Tibial artery (tissue), 4 donors: ENCODE data around the gene FAM81A.

Experiments
- DNase-seq, 2 donors: peaks; one replicate each; pipeline ENCODE4 v3.0.0-alpha.2; 2019
- H3K27ac ChIP-seq, 2 donors: fragments of 200-600 bp; sonication (generic) in 1 of 2; 1 replicate in 1 of 2; 2 replicates in 1 of 2; pipeline ENCODE4 v1.5.1; 2018 to 2019; ENCODE audit warnings: mild to moderate bottlenecking in 1 of 2
- H3K27me3 ChIP-seq, 2 donors: fragments of 200-600 bp; sonication (generic) in 1 of 2; one replicate each; pipeline versions ENCODE4 v1.5.1 to v1.6.0; 2016 to 2019
- H3K36me3 ChIP-seq, 3 donors: fragments of 200-600 bp; sonication (generic) in 2 of 3; one replicate each; pipeline ENCODE4 v1.5.1; 2016 to 2019; ENCODE audit warnings: mild to moderate bottlenecking in 2 of 3
- H3K4me1 ChIP-seq, 4 donors: fragments of 200-600 bp; sonication (generic) in 2 of 4; 1 replicate in 3 of 4; 2 replicates in 1 of 4; pipeline ENCODE4 v1.5.1; 2016 to 2019
- H3K4me3 ChIP-seq, 2 donors: fragments of 200-600 bp; sonication (generic) in 1 of 2; 1 replicate in 1 of 2; 2 replicates in 1 of 2; pipeline ENCODE4 v1.5.1; 2018 to 2019; ENCODE audit warnings: mild to moderate bottlenecking in 2 of 2
- H3K9me3 ChIP-seq, 3 donors: fragments of 200-600 bp; sonication (generic) in 1 of 3; one replicate each; pipeline ENCODE4 v1.5.1; 2016 to 2019
- intact Hi-C: fragments of 100-400 bp; cut with DNase I; formaldehyde crosslinking; loops from one replicate; pipeline ENCODE4 v1.15.0; 2023; ENCODE audit warnings: low total_unique reads
- TF ChIP-seq, protein P1 (sequence below), 2 experiments: fragments of 200-600 bp in 1 of 2; fragments of 450-650 bp in 1 of 2; IDR thresholded peaks; one replicate each; pipeline ENCODE4 v1.5.1; 2017 to 2019; ENCODE audit warnings: antibody characterized with exemption in 2 of 2, mild to moderate bottlenecking in 1 of 2, moderate library complexity in 1 of 2

FAM81A gene

DNA sequence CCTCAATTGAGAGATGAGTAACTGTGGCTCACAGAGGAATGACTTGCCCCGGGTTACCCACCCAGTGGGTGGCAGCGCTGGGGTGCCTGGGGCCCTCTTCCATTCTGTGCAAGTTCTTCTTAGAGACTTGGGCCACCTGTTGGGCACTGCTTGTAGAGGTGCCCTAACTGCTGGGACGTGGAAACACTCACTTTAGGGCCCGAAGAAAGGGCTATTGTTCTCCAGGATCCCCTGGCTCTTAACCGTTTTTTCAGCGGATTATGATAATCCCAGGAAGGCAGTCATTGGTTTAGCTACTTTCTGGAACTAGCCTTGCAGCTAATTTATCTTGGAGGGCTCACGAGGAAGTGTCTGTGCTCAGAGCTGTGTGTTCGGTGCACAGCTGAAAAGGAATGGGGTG is 107.6 kb downstream of the FAM81A start:
- TF ChIP-seq, protein P1, sequence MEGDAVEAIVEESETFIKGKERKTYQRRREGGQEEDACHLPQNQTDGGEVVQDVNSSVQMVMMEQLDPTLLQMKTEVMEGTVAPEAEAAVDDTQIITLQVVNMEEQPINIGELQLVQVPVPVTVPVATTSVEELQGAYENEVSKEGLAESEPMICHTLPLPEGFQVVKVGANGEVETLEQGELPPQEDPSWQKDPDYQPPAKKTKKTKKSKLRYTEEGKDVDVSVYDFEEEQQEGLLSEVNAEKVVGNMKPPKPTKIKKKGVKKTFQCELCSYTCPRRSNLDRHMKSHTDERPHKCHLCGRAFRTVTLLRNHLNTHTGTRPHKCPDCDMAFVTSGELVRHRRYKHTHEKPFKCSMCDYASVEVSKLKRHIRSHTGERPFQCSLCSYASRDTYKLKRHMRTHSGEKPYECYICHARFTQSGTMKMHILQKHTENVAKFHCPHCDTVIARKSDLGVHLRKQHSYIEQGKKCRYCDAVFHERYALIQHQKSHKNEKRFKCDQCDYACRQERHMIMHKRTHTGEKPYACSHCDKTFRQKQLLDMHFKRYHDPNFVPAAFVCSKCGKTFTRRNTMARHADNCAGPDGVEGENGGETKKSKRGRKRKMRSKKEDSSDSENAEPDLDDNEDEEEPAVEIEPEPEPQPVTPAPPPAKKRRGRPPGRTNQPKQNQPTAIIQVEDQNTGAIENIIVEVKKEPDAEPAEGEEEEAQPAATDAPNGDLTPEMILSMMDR (IDR thresholded peaks at IDR 0.05) = no peak
- H3K36me3 ChIP-seq = no peaks in the 10 kb centered on the region
- intact Hi-C loops = no loop called here
- H3K9me3 ChIP-seq = no peaks in the 10 kb centered on the region
- no peaks in the 10 kb centered on the region for H3K4me1 ChIP-seq
- DNase-seq = no peak
- H3K27me3 ChIP-seq = peaks cover 0 to 9% of the 10 kb centered on the region in 2 donors
- no peak overlapping the region for H3K4me3 ChIP-seq
- no peak overlapping the region for H3K27ac ChIP-seq

DNA sequence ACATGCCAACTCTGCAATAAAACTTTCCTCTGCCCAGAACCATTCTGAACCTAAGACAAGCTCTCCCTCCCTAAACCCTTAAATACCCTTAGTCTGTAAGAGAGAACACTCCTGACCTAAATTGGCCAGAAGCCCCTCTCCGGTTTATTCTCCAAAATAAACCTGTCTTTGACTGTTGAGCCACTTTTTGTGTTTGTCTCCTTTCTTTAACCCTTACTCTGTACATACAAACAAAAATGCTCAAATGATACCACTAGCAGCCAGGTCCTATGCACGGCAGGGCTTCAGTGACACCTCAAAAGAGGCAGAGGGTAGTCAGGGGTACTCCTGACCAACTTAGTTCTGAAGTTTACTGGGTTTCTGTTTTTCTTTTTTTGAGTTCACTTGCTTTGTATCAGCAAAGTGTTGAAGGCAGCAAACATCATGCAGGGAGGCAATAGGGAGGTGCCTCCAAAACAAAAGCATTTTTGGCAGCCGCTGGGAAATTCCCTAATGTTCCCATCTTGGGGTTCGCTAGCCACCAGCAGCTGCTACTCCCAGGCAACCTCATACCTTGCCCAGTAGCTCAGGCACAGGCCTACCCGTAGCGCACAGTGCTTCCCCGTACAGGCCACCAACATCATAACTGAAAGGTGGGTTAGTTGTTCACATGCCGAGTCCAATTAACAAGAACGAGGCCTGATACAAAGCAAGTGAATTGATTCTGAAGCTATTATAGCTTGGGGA is 110.7 kb downstream of the FAM81A start:
- H3K4me1 ChIP-seq = no peaks in the 10 kb centered on the region
- no peak for DNase-seq
- no peaks in the 10 kb centered on the region for H3K36me3 ChIP-seq
- H3K4me3 ChIP-seq = no peak overlapping the region
- intact Hi-C loops = no loop called here
- H3K9me3 ChIP-seq = no peaks in the 10 kb centered on the region
- TF ChIP-seq, protein P1 (IDR thresholded peaks at IDR 0.05) = no peak
- H3K27me3 ChIP-seq = peaks cover 0 to 6% of the 10 kb centered on the region in 2 donors
- no peak overlapping the region for H3K27ac ChIP-seq

DNA sequence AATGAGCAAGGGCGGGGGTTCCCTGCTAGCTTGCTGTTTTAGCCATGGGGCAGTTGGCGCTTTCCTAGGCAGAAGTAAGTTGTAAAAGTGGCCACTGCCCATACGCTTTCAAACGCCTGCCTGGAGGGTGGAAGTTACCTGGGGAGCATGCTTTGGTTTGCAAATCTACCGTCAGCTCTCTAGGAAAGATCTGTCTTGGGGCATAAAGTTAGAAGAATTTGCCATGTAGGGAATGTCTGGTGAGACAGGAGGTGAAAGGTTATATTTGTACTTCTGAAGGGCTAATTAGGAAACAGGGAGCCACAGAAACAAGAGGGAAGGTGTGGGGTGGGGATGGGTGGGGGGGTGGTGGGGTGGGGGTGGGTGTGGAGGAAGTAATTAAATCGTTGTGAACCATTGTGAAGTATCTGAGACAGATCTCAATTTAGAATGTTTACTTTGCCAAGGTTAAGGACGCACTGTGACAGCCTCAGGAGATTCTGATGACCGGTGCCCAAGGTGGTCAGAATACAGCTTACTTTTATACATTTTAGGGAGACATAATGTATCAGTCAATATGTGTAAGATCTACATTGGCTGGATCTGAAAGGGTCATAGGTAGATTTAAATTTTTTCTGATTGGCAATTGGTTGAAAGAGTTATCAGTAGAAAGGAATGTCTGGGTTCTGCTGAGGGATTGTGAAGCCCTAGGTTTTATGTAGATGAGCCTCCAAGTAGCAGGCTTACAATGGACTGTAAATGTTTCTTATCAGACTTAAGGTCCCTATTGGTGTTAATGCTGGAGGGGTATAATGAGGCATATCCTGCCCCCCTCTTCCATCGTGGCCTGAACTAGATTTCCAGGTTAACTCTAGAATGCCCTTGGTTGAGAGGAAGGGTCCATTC is 111.6 kb downstream of the FAM81A start:
- no peaks in the 10 kb centered on the region for H3K9me3 ChIP-seq
- intact Hi-C loops = no loop called here
- H3K4me3 ChIP-seq = no peak overlapping the region
- no peak for DNase-seq
- H3K36me3 ChIP-seq = no peaks in the 10 kb centered on the region
- H3K27ac ChIP-seq = no peak overlapping the region
- TF ChIP-seq, protein P1 (IDR thresholded peaks at IDR 0.05) = no peak
- peaks cover 0 to 6% of the 10 kb centered on the region in 2 donors for H3K27me3 ChIP-seq
- H3K4me1 ChIP-seq = no peaks in the 10 kb centered on the region

GRCh38 chr15:59550530-59550929 is 112.5 kb downstream of the FAM81A start:
- intact Hi-C loops = no loop called here
- no peak for DNase-seq
- no peaks in the 10 kb centered on the region for H3K4me1 ChIP-seq

GRCh38 chr15:59550956-59551355 is 113.0 kb downstream of the FAM81A start:
- DNase-seq = no peak
- TF ChIP-seq, protein P1 (IDR thresholded peaks at IDR 0.05) = no peak
- no peak overlapping the region for H3K4me3 ChIP-seq
- no peaks in the 10 kb centered on the region for H3K4me1 ChIP-seq
- intact Hi-C loops = no loop called here
- H3K27me3 ChIP-seq = peaks cover 0 to 4% of the 10 kb centered on the region in 2 donors
- no peaks in the 10 kb centered on the region for H3K9me3 ChIP-seq
- no peak overlapping the region for H3K27ac ChIP-seq
- no peaks in the 10 kb centered on the region for H3K36me3 ChIP-seq

More at GRCh38 chr15:59550530-59550929, 112.5 kb downstream of the FAM81A start:
- Histone ChIP-seq H3K4me3 (no peak overlapping the region), H3K36me3 (no peaks in the 10 kb centered on the region), H3K27me3 (peaks cover 0 to 4% of the 10 kb centered on the region in 2 donors), H3K9me3 (no peaks in the 10 kb centered on the region), H3K27ac (no peak overlapping the region)
- TF ChIP-seq, protein P1 (IDR thresholded peaks at IDR 0.05) = no peak
